GM19463 (cell line): ENCODE data around the gene FBXW8.

Source experiments
- ATAC-seq: cut with Tn5 transposase; IDR thresholded peaks from one replicate; pipeline ENCODE4 v1.9.1; 2021; ENCODE audit warnings: mild to moderate bottlenecking, moderate library complexity; ENCODE audit not compliant: unreplicated experiment

FBXW8 gene

DNA sequence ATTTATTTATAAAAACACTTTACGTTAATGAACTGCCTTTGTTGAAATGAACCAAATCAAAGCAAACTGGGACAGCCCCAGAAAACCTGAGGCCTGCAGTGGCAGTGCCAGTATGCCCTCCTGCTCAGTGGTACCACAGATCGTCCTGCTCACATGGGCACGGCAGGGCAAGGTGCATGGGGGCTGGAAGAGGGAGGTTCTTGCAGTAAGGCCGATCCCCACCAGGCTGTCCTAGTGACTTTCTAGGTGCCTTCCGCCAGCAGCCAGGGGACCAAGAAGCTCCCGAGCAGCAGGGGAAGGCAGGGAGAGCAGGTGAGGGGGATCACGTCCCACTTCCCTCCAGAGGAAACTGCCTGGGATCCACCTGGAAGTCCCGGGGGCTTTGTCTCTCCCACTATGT lies 124.5 kb downstream of the FBXW8 start:
- no peak for ATAC-seq

- ATAC-seq, result no peak
Measured at GRCh38 chr12:117036046-117036445, 125.3 kb downstream of the FBXW8 start.

GRCh38 chr12:117036547-117036946 lies 125.8 kb downstream of the FBXW8 start:
- no peak for ATAC-seq

DNA sequence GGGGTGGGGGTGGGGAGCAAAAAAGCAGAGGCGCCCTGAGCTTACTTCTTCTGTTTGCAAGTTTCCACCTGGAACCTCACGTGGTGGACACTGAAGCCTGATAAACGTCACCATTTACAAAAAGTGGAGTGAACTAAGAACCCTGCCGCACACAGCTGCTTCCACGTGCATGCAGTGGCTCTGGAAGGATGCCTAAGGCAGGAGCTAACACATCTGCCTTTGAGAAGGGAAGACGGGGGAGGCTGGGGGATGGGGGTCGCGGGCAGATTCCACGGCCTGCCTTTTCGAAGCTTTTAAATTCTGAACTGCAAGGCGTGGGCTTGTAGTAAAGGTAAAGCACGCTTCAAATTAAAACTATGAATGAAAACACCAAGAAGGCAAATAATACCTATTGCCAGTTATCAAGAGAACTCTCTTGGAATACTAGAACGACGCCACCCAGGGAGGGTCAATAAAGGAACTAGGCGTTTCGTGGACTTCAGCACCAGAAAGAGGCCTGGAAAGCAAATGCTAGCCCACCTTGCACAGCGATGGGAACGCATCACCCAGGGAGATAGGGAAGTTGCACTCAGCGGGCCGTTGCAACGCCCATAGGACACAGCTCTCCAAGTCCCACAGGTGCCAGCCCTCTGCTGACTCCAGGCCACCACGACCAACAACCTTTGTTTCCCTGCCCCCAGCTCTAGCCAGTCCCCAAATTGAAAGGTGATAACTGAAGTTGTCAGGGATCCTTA lies 126.7 kb downstream of the FBXW8 start:
- no peak for ATAC-seq

DNA sequence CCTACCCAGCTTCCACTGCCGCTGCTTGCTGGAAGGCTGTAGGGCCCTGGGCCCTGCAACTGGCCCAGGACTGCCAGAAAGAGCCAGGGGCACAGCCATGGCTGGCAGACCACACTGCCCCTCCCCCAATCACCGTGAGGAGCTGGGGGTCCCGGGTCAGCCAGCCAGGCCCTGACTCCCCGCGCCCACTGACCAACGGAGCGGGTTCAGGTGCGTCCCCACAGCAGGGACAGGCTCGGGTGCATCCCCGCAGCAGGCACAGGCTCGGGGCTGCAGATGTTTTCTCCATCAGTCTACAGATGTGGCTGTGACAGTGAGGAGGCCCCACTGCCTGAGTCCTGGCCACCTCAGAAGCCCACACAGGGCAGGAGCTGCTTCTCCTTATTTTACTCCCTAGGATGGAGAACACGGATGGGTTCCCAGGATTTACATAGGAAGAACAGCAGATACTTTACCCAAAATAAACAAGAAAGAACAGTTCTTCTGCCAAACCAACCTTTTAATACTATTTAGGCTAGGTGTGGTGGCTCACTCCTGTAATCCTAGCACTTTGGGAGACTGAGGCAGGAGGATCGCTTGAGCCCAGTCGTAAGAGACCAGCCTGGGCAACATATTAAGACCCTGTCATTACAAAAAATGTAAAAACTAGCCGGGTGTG lies 127.4 kb downstream of the FBXW8 start:
- no peak for ATAC-seq

DNA sequence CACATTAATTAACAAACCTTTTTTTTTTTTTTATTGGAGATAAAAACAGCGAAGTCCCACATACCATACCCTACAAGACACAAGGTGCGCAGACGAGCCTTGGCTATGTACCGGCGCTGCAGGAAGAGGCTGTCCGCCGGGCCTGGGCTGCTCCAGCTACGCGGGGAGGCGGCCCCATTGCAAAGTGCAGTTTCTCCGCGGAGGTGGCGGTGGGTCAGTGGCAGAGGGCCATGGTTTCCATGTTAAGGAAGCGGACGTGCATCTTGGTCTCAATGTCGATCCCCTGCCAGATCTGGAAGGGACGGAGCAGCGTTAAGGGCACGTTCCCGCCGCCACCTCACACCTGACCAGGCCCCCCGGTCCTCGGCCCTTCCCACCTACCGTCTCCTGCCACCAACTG lies 128.2 kb downstream of the FBXW8 start:
- ATAC-seq, result no peak

GRCh38 chr12:117039891-117040309 lies 129.2 kb downstream of the FBXW8 start:
- ATAC-seq, result no peak

GRCh38 chr12:117040496-117040895 lies 129.7 kb downstream of the FBXW8 start:
- no peak for ATAC-seq

GRCh38 chr12:117041798-117042170 lies 131.0 kb downstream of the FBXW8 start:
- no peak for ATAC-seq

- no peak for ATAC-seq
Measured at GRCh38 chr12:117042171-117042842, 131.6 kb downstream of the FBXW8 start.

- ATAC-seq, result no peak
Measured at GRCh38 chr12:117042862-117043261, 132.1 kb downstream of the FBXW8 start.

- ATAC-seq, result no peak
Measured at GRCh38 chr12:117044311-117044710, 133.6 kb downstream of the FBXW8 start.

- no peak for ATAC-seq
Measured at GRCh38 chr12:117044790-117045159, 134.0 kb downstream of the FBXW8 start.

DNA sequence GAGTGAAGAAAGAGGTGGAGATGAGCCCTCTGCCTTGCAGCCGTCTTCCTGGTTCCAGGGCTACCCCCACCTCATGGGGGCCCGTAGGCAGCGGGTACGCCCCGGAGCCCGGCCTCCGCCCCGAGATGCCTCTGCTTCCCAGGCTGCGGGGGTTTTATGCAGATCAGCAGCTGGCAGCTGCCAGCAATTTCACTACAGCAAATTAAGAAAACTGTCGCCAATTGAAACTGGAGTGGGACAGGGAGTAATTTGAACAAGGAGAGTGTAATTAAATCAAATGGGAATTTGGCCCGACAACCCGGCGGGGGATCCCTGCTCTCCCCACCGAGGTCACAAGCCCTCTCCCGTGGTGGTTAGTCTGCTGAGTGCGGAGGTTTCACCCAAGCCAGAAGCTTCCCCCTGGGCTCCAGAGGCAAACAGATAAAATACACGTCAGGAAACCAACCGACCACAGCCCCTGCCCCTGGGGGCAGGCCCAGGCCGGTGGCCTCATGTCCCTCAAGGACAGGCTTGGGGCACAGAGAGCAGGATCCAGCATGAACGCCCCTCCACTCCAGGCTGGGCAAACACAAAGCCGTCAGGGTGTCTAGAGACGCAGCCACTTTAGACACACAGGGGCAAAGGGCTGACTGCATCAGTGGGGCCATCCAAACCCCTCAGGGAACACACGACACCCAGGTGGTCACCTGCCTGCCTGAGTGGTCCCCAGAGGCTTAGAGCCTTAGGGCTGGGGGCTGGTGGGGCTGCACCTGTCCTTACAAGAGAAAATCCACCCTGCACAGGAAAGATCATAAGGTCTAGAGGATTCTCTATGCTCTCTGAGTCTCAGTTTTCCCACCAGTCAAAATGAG lies 134.6 kb downstream of the FBXW8 start:
- no peak for ATAC-seq

GRCh38 chr12:117046011-117046369 lies 135.2 kb downstream of the FBXW8 start:
- no peak for ATAC-seq

DNA sequence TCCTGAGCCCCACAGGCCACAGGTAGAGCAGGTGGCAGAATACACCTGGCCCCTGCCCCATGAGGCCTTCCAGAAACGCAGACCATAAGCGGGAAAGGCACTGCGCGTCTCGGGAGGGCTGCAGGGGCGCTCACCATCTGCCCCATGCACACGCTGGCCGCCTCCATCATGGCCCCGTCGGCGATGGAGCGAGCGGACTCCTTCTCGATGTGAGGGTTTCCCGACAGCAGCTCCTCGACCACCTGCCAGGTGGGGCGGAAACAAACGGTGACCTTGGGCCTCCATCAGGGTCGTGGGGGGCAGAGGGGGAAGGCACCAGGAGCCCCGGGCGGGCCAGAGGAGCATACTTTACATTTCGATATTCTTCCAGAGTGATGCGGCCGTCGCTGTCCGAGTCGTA lies 135.7 kb downstream of the FBXW8 start:
- ATAC-seq, result no peak

GRCh38 chr12:117046861-117047530 lies 136.2 kb downstream of the FBXW8 start:
- ATAC-seq, result no peak

DNA sequence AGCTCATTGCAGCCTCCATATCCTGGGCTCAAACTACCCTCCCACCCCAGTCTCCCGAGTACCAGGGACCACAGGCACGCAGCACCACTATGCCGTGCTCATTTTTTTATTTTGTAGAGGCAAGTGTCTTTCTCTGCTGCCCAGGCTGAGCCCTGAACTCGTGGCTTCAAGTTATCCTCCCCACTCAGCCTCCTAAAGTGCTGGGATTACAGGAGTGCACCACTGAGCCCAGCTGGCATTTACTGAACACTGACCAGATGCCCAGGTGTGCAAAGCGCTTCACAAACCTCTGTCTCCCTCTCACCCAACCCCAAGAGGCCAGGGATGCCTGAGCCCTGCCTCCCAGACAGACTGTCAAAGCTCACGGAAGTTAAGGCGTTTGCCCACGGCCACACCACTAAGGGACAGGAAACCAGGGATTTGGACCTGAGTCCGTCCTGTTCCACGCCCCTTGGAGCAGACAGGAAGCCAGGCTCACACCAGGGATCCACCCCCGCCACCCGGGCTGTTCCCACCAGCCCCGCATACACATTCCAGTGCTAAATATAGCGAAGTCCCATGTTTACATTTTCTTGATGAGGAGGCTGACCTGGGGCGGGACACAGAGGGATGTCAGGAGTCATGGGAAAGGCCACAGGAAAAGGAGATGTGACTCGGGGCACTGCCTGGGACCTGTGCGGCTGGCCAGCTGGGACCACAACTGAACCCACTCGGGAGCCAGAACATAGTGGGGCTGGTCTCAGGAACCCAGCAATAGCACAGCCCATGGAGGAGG lies 137.2 kb downstream of the FBXW8 start:
- ATAC-seq, result no peak

GRCh38 chr12:117048585-117048904 lies 137.8 kb downstream of the FBXW8 start:
- ATAC-seq, result no peak

GRCh38 chr12:117049295-117049694 lies 138.5 kb downstream of the FBXW8 start:
- ATAC-seq, result no peak
